Prostate gland (tissue), 2 donors: ENCODE results near the gene MAML1.

Experiments
- POLR2AphosphoS5 ChIP-seq: sonication (generic); formaldehyde crosslinking; IDR thresholded peaks from one replicate; pipeline ENCODE4 v1.6.1; 2017; ENCODE audit warnings: antibody characterized with exemption
- TF ChIP-seq, protein P1 (sequence below), 4 experiments: fragments of 200-600 bp in 2 of 4; fragments of 450-650 bp in 2 of 4; sonication (generic) in 2 of 4; IDR thresholded peaks; 1 replicate in 3 of 4; 2 replicates in 1 of 4; pipeline ENCODE4 v1.5.1; 2016 to 2019; ENCODE audit warnings: antibody characterized with exemption in 4 of 4, mild to moderate bottlenecking in 2 of 4, moderate library complexity in 2 of 4

DNA sequence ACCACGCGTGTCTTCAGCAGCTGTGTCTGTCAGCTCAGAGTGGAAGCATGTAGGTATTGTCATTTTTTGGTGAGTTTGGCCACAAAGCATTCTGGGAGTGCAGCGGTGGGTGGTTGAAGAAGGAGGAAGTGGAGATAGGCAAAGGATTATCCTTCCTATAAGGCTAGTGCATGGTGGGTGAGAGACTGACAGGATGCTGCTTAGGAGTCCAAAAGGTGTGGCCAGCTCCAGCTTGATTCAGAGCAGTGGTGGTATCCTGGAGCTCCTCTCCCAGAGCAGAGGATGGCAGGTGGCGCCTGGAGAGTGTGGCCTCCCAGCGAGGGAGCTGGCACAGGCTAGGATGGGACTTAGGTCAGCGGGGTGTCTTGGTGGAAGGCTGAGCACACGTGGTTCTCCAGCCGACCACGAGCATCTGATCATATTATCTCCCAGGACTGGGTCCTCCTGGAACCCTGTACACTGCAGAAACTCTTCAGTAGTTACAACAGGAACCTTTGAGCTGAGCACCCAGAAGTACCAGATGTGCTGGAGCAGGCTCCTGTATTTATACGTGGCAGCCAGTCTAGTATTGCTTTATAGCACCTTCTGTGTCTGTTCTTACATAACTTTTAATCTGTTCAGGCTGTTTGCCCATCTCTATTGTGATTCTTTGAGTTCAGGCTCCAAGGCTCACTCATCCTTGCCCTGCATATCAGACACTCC lies 29.6 kb downstream of the MAML1 start:
- TF ChIP-seq, protein P1, sequence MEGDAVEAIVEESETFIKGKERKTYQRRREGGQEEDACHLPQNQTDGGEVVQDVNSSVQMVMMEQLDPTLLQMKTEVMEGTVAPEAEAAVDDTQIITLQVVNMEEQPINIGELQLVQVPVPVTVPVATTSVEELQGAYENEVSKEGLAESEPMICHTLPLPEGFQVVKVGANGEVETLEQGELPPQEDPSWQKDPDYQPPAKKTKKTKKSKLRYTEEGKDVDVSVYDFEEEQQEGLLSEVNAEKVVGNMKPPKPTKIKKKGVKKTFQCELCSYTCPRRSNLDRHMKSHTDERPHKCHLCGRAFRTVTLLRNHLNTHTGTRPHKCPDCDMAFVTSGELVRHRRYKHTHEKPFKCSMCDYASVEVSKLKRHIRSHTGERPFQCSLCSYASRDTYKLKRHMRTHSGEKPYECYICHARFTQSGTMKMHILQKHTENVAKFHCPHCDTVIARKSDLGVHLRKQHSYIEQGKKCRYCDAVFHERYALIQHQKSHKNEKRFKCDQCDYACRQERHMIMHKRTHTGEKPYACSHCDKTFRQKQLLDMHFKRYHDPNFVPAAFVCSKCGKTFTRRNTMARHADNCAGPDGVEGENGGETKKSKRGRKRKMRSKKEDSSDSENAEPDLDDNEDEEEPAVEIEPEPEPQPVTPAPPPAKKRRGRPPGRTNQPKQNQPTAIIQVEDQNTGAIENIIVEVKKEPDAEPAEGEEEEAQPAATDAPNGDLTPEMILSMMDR (IDR thresholded peaks at IDR 0.05): no peak
- TF ChIP-seq POLR2AphosphoS5: no peak
